ENCODE data around the gene TRABD2B.

Gene TRABD2B

GRCh38 chr1:47843781-47844557, 153.2 kb downstream of the TRABD2B start:
- no peak for DNase-seq

DNA sequence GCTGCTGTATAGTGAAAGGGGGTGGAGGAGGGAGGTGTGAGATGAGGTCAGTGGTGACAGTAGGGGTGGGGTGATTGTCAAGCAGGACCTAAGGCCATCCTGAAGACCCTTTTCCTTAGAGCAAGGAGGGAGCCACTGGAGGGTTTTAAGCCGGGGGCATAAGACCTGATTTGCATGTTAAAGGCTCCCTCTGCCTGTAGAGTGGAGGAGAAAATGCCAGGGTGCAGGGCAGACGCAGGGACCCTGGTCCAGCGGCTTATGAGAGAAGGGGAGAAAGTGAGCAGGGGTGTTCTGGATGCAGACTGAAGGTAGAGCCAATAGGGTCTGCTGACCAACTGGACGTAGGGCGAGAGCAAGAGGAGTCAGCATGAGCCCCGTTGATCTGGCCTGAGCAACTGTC, 154.1 kb downstream of the TRABD2B start:
- DNase-seq, result no peak

DNA sequence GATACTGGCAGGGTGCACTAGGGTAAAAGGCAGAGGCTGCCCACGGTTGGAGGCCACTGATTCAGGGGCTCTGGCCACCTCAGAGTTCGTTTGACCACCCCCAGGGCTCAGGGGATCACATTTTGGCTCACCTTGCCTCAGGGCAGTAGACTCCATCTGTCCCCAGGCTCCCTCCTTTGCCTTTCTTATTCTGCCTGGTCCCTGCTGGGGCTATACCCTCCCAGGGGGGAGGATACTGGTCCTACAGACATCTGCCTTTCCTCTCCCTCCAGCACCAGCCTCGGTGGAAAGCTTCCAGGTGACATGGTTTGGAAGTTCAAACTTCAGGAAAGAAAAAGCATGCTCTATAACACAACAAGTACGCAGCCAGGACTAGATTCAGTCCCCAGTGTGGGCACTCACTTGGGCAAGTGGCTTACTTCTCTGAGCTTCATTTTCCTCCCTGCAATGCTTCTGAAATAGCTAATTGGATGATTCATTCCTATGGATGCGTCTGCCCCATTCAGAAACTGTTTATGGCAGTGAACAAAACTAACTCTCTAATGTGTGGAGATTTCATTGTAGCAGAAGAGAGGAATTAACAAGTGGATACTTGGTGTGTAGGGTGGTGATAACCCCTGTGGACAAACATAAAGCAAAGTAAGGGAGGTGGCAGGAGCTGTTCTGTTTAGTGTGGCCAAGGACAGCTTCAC, 154.8 kb downstream of the TRABD2B start:
- DNase-seq, result no peak

DNA sequence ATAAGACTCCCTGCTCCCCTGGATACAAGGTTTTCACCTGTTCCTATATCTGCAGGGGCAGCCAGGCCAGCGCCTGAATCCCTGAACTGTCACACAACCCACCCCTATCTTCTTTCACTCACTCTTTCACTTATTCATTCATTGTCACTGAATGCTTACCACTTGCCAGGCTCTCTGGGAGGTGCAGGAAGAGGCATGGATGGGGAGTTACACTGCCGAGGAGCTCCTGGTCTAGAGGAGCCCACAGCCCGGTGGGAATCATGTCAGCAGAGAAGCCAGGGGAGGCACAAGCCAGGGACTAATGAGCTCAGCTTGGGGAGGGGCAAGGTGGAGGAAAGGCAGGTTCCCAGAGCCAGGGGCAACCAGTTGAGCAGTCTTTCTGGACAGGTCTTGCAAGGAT, 155.8 kb downstream of the TRABD2B start:
- DNase-seq, result no peak

DNA sequence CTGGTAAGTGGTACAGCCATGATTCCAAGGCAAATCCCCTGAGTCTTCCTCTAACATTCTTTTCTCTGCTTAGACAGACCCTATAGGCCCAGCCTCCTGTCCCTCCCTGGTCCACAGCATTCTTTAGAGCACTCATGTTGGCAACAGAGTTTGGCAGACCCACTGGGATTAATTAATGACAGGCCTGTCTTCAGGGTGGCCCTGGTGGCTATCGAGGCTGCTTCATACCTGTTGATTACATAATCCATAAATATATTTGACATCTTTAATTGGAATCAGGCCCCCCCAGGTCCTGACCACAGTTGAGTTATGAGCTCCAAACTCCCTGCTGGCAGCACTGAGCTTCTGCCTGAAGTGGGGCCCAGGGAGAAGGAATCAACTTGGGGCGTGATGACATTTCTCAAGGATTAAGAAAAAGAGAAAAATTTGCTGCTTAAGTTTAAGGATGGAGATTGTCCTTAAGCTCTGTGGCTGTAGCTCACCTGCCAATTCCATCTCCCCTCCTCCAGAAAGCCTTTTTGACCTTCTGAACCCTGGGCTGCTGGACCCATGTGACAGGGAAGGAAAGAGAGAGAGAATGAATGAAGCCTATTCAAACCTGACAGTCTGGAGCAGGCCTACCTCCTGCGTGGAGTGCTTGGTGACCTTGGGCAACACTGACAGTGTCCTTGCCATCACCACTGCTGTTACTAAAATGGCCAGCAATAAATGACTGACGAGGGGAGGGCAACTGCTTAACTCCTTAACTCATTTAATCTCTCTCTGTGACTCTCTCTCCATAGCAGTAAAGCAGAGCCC, 156.6 kb downstream of the TRABD2B start:
- no peak for DNase-seq

GRCh38 chr1:47839433-47839760, 157.8 kb downstream of the TRABD2B start:
- no peak for DNase-seq

DNA sequence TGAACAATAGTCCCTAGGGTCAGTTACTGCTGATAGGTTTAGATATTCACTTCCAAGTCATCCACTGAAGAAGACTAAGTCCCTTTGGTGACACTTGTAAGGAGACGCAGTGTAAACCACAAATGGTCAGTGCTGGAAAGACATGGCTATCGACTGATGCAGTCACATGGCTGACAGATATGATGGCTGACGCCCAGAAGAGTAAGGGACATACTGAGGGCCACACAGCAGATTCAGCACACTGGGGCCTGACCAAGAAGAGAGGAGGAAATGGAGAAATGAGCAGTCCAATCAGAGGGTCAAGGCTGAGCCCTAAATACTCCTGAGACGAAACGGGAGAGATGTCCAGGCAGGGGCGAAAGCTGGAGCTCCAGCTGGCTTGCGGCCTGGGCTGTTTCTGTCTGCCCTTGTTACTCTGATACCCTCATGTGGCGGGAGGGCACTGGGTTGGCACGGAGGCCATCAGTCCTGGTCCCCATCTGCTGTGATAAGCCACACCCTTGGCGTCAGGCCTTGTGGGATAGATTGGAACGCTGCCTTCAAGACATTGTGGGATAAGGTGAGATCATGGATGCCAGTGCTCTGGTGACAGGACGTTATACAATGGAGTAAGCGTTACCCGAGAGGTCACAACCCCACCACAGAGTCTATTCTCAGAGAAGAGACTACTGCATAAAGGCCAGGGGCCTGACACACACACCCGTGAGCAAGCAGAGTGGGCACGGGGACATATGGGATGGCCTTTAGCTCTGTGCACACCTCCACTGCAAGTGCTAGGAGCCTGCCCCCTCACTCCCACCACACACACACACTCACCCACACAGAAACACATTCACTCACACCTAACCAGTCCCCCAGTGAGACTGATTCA, 158.4 kb downstream of the TRABD2B start:
- DNase-seq, result no peak

- no peak for DNase-seq
These were observed 159.2 kb downstream of the TRABD2B start for GRCh38 chr1:47837866-47838561.

GRCh38 chr1:47837056-47837830, 159.9 kb downstream of the TRABD2B start:
- no peak for DNase-seq

GRCh38 chr1:47835409-47835808, 161.8 kb downstream of the TRABD2B start:
- DNase-seq, result no peak

GRCh38 chr1:47834326-47834725, 162.9 kb downstream of the TRABD2B start:
- DNase-seq, result no peak

GRCh38 chr1:47830641-47831333, 166.4 kb downstream of the TRABD2B start:
- no peak for DNase-seq

- no peak for DNase-seq
These were observed 167.2 kb downstream of the TRABD2B start for GRCh38 chr1:47830021-47830420.

GRCh38 chr1:47828978-47829377, 168.2 kb downstream of the TRABD2B start:
- no peak for DNase-seq

GRCh38 chr1:47827109-47827508, 170.1 kb downstream of the TRABD2B start:
- no peak for DNase-seq

DNA sequence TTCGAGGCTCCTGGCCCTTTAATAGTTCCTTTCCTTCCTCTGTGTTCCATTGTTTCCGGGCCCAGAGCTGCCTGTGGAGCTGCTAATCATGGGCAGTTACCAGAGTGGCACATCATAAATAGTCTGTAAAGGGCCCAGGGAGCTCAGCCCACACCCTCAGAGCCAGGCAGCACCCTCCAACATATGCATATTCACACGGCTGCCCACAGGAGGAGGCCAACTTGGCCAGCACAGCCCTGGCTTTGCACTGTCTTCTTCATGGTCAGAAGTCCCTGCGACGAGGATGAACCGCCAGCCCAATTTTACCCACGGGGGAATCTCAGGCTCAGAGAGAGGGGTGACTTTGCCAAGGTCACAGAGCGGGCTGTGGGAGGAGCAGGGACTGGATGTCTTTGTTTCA, 172.5 kb downstream of the TRABD2B start:
- no peak for DNase-seq

DNA sequence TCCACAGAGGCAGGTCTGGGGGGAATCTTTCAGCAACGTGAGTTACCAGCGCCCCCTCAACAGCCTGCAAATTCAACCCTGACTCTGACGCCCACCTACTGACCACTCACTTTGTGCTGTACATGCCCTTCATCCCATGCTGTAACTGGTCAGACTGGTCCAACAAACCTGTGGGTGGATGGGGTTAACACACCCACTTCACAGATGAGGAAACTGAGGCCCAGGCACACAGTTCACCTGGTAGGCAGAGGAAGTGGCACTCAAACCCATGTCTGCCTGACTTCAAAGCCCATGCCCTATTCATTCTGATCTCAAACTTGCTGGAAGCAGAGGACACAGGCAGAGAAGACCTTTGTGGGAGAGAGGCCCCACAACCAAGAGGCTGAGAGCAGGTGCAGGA, 172.9 kb downstream of the TRABD2B start:
- no peak for DNase-seq

DNA sequence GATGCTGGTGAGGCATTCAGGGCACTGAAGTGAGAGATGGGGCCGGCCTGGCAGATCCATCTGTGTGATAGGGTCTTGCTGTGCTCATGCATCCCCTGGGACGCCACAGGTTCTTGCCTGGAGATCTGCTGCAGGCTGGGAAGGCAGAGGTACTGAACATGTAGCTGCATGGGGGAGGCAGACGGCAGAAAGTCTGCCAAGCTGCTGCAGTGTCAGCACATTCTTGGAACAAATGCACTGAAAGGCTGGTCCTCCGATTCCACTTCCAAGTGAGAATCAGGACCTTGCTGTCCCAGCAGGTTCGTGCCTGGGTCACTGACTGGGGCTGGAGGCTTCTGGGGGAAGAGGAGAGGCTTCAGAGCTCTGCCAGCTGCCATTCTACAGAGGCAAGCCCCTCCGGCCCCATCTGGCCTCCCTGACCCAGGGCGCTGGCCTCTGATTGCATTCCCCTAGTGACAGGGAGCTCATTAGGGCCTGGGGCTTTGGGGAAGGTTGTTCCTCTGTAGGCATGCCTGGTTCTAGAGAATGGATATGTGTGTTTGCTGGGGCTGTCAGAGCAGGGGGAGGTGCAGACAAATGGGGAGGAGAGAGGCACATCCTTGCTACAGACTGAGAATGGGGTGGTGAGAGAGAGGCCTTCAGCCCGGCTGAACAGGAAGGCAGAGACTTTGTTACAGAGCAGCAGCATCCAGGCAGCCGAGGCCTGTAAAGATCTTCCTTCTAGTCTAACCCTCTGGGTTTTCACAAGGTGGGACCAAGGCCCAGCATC, 174.0 kb downstream of the TRABD2B start:
- no peak for DNase-seq

DNA sequence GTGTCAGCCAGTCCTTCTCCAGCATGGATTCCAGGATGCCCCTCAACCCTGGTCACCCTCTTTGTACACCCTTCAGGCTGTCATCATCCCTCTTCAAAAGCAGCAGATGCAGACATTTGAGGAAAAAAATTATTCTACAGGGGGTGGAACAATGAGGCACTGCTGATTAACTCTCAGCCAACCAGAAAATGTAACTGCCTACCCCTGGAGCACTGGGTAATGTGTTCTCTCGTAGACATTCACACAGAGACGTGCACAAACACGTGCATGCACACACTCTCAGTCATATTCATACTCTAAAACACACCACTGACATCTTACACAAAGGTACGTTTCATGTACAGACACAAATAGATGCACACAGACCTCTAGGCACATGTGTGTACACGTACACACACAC, 175.4 kb downstream of the TRABD2B start:
- DNase-seq, result no peak

- no peak for DNase-seq
These were observed 177.7 kb downstream of the TRABD2B start for GRCh38 chr1:47819574-47819888.

Measured in stimulated activated naive CD4-positive, alpha-beta T cell (primary cell).